ENCODE data around the gene PCBD1.

- no peak for TF ChIP-seq POLR2A (IDR thresholded peaks at IDR 0.05; ENCODE audit: low read depth, low read length)
- no peak for TF ChIP-seq POLR2AphosphoS5 (IDR thresholded peaks at IDR 0.05; ENCODE audit: low read depth, low read length)
- TF ChIP-seq TAF1 (IDR thresholded peaks at IDR 0.05; ENCODE audit: low read depth, low read length): no peak
- no peak for TF ChIP-seq POU2F2 (IDR thresholded peaks at IDR 0.05; ENCODE audit: low read depth, low read length)
Measured at GRCh38 chr10:70927189-70927943, 39.0 kb upstream of the PCBD1 start.
